Measurements from ENCODE around the gene SAT1. TPM values are rescaled to one million over a fixed set of nuclear protein-coding genes. Genes with fewer than 3 reads are reported as not detected.
"Not testable (repeated sequence)": the region's sequence is repeated elsewhere in the genome, so short reads cannot be mapped to it uniquely, and the experiment has no call there.

The SAT1 gene
- total RNA-seq, 2 experiments from 2014 or later: 94.1 to 101 TPM

DNA sequence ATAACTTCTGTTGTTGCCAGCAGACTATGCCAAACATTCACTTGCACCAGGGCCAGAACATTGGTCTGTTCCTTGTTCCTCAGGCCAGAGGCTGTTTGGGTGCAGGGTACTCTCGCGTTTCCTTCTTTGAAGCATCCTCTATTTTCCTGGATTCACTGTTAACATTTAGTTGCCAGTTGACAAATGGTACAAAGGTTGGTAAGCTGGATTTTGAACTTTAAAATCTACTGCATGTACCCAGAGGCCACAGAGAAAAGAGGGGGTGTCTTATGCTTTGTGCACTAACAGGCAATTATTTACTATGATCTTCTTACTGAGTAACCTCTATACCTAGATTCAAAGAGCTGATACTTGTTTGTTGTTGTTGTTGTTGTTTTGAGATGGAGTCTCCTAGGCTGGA is 12.8 kb upstream of the SAT1 start:
- Mint-ChIP-seq H3K4me3 (no peak overlapping the region), H3K36me3 (ENCODE audit: low read depth) (no peaks in the 10 kb centered on the region), H3K9me3 (no peaks in the 10 kb centered on the region), H3K4me1 (ENCODE audit: low read depth) (peaks cover 11% of the 10 kb centered on the region), H3K27ac (no peak overlapping the region), H3K27me3 (no peaks in the 10 kb centered on the region)
- ChIA-PET POLR2A (no interaction called here), CTCF (interaction anchor here (1.3 kb wide), 1 partner anchor 12 kb away, joined by 4 read pairs; no protein-coding TSS in a partner anchor)
- intact Hi-C loops (cut with micrococcal nuclease): no loop called here
- ATAC-seq: no peak
- no peak for DNase-seq
- TF ChIP-seq, protein P1, sequence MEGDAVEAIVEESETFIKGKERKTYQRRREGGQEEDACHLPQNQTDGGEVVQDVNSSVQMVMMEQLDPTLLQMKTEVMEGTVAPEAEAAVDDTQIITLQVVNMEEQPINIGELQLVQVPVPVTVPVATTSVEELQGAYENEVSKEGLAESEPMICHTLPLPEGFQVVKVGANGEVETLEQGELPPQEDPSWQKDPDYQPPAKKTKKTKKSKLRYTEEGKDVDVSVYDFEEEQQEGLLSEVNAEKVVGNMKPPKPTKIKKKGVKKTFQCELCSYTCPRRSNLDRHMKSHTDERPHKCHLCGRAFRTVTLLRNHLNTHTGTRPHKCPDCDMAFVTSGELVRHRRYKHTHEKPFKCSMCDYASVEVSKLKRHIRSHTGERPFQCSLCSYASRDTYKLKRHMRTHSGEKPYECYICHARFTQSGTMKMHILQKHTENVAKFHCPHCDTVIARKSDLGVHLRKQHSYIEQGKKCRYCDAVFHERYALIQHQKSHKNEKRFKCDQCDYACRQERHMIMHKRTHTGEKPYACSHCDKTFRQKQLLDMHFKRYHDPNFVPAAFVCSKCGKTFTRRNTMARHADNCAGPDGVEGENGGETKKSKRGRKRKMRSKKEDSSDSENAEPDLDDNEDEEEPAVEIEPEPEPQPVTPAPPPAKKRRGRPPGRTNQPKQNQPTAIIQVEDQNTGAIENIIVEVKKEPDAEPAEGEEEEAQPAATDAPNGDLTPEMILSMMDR (IDR thresholded peaks at IDR 0.05): no peak

GRCh38 chrX:23771086-23771485 is 11.9 kb upstream of the SAT1 start:
- ATAC-seq; intact Hi-C loops (cut with micrococcal nuclease); H3K36me3 Mint-ChIP-seq (ENCODE audit: low read depth); POLR2A ChIA-PET; H3K9me3 Mint-ChIP-seq; H3K27me3 Mint-ChIP-seq; DNase-seq; H3K27ac Mint-ChIP-seq; H3K4me3 Mint-ChIP-seq: not testable (repeated sequence)
- CTCF ChIA-PET: interaction anchor here (1.3 kb wide), 1 partner anchor 11 kb away, joined by 4 read pairs; no protein-coding TSS in a partner anchor
- H3K4me1 Mint-ChIP-seq (ENCODE audit: low read depth): peaks cover 11% of the 10 kb centered on the region

DNA sequence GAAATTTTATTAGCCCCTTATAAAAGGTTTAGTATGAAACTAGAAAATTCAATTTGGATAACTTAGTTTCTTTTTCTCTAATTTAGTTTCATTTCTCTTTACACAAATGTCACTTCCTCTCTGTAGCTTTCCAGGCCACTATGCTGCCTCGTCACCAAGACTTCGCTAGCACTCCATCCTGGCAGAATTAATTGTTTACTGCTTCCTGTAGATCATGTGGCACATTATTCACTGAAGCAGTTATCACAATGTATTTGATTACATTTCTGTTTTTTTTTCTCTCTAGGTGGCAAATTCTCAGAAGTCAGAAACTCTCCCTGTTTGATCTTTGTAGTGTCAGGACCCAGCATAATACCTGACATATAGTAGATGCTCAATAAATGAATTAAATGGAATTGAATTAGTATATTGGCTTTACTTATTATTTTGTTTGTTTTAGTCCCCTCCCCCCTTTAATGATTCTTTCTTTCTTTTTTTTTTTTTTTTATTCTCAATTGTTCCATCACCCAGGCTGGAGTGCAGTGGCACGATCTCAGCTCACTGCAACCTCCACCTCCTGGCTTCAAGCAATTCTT is 9.3 kb upstream of the SAT1 start:
- Mint-ChIP-seq H3K9me3 (no peaks in the 10 kb centered on the region), H3K27ac (peak overlapping the region; percentile 96), H3K36me3 (ENCODE audit: low read depth) (no peaks in the 10 kb centered on the region), H3K4me3 (peak overlapping the region; percentile 44), H3K4me1 (ENCODE audit: low read depth) (peaks cover 11% of the 10 kb centered on the region), H3K27me3 (no peaks in the 10 kb centered on the region)
- POLR2A ChIA-PET: no interaction called here
- peak; percentile 90 for ATAC-seq
- CTCF ChIA-PET: interaction anchor here (1.3 to 1.9 kb wide), 3 partner anchors 9 to 280 kb away, joined by 4 to 9 read pairs (median 7); partner anchors contain the start of gene SAT1
- intact Hi-C loops (cut with micrococcal nuclease): no loop called here
- TF ChIP-seq, protein P1 (IDR thresholded peaks at IDR 0.05): no peak
- peak; percentile 65 for DNase-seq

DNA sequence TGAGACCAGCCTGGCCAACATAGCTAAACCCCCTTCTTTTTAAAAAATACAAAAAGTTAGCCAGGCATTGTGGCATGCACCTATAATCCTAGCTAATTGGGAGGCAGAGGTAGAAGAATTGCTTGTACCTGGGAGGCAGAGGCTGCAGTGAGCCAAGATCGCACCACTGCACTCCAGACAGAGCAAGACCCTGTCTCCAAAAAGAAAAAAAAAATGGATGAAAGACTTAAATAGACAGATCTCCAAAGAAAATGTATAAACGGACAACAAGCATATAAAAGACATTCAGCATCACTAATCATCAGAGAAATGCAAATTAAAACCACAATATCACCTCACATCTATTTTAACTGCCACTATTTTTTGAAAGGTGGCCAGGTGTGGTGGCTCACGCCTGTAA is 6.6 kb upstream of the SAT1 start:
- Mint-ChIP-seq H3K27me3 (no peaks in the 10 kb centered on the region), H3K4me3 (no peak overlapping the region), H3K9me3 (no peaks in the 10 kb centered on the region), H3K36me3 (ENCODE audit: low read depth) (no peaks in the 10 kb centered on the region), H3K4me1 (ENCODE audit: low read depth) (peaks cover 14% of the 10 kb centered on the region), H3K27ac (no peak overlapping the region)
- no peak for ATAC-seq
- intact Hi-C loops (cut with micrococcal nuclease): no loop called here
- no peak for DNase-seq
- ChIA-PET CTCF (no interaction called here), POLR2A (no interaction called here)
- TF ChIP-seq, protein P1 (IDR thresholded peaks at IDR 0.05): no peak

DNA sequence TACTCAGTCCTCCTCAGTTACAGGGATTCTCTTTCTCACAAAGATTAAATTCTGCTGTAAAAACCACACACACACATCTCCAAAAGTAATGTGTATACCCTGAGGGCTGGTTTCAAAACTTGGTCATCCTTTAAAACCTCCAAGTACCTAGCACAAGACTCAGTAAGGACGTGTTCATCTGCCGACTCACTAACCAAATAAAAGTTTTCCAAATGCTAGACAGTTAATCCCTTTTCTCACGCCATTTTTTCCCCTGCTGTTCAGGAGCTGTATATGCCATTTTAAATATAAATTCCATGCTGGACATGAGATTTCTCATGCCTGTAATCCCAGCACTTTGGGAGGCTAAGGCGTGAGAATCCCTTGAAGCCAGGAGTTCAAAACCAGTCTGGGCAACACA is 3.9 kb upstream of the SAT1 start:
- H3K4me1 Mint-ChIP-seq (ENCODE audit: low read depth): peaks cover 20% of the 10 kb centered on the region
- ChIA-PET CTCF (no interaction called here), POLR2A (no interaction called here)
- H3K27ac Mint-ChIP-seq: no peak overlapping the region
- TF ChIP-seq, protein P1 (IDR thresholded peaks at IDR 0.05): no peak
- H3K27me3 Mint-ChIP-seq: no peaks in the 10 kb centered on the region
- no peaks in the 10 kb centered on the region for H3K9me3 Mint-ChIP-seq
- no peak for DNase-seq
- no peak for ATAC-seq
- intact Hi-C loops (cut with micrococcal nuclease): no loop called here
- no peak overlapping the region for H3K4me3 Mint-ChIP-seq
- H3K36me3 Mint-ChIP-seq (ENCODE audit: low read depth): peaks cover 6% of the 10 kb centered on the region
